ENCODE data around the gene ZNRF1. TPM values are rescaled to one million over a fixed set of nuclear protein-coding genes. Genes with fewer than 3 reads are reported as not detected.

ZNRF1 gene
- total RNA-seq, 1 experiment from 2014 or later, result 10.5 TPM

DNA sequence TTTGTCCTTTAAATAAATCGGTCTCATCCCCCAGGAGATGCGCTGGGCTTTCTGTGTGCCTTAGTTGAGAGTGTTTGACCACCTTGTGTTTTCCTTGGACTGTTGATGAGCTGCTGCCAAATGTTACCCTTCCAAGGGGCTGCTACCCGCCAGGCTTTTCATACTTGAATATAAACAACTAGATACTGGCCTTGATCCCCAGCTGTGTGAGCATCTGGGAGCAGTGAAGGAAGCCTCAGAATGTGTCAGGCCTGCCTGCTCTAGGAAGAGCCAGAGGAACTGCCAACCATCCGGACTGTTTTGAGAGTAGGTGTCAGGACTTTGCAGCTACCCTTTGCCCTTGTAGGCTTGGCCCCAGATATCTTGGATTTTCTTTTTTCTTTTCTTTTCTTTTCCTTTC, 60.0 kb downstream of the ZNRF1 start:
- ChIA-PET POLR2A (interaction anchor here (0.6 kb wide), 1 partner anchor 64 kb away, joined by 3 read pairs; no protein-coding TSS in a partner anchor), CTCF (no interaction called here)
- no peak for DNase-seq (ENCODE audit: unreplicated experiment)
- no peaks in the 10 kb centered on the region for H3K9me3 Mint-ChIP-seq (ENCODE audit: unreplicated experiment)
- no peak overlapping the region for H3K27ac Mint-ChIP-seq (ENCODE audit: low read depth, unreplicated experiment)
- no peaks in the 10 kb centered on the region for H3K27me3 Mint-ChIP-seq (ENCODE audit: insufficient read depth, unreplicated experiment)
- no peak for TF ChIP-seq CTCF (IDR thresholded peaks at IDR 0.05; ENCODE audit: unreplicated experiment)
- intact Hi-C loops (cut with micrococcal nuclease), result no loop called here
- peaks cover 10% of the 10 kb centered on the region for H3K4me1 Mint-ChIP-seq (ENCODE audit: insufficient read depth, unreplicated experiment)
- H3K36me3 Mint-ChIP-seq (ENCODE audit: insufficient read depth, unreplicated experiment), result peaks cover 5% of the 10 kb centered on the region
- BruUV-seq (replicated peaks), result no TSS peak
- no peak overlapping the region for H3K4me3 Mint-ChIP-seq (ENCODE audit: unreplicated experiment)

GRCh38 chr16:75059411-75059810, 60.6 kb downstream of the ZNRF1 start:
- DNase-seq (ENCODE audit: unreplicated experiment), result no peak
- Mint-ChIP-seq H3K27me3 (ENCODE audit: insufficient read depth, unreplicated experiment) (no peaks in the 10 kb centered on the region), H3K27ac (ENCODE audit: low read depth, unreplicated experiment) (no peak overlapping the region), H3K36me3 (ENCODE audit: insufficient read depth, unreplicated experiment) (peaks cover 5% of the 10 kb centered on the region), H3K9me3 (ENCODE audit: unreplicated experiment) (no peaks in the 10 kb centered on the region), H3K4me3 (ENCODE audit: unreplicated experiment) (no peak overlapping the region), H3K4me1 (ENCODE audit: insufficient read depth, unreplicated experiment) (peaks cover 4% of the 10 kb centered on the region)
- no peak for TF ChIP-seq CTCF (IDR thresholded peaks at IDR 0.05; ENCODE audit: unreplicated experiment)
- no TSS peak for BruUV-seq (replicated peaks)
- POLR2A ChIA-PET, result interaction anchor here (0.6 kb wide), 1 partner anchor 64 kb away, joined by 3 read pairs; no protein-coding TSS in a partner anchor
- CTCF ChIA-PET, result no interaction called here
- intact Hi-C loops (cut with micrococcal nuclease), result no loop called here

- BruUV-seq (replicated peaks), result no TSS peak
- Mint-ChIP-seq H3K27me3 (ENCODE audit: insufficient read depth, unreplicated experiment) (no peaks in the 10 kb centered on the region), H3K36me3 (ENCODE audit: insufficient read depth, unreplicated experiment) (peaks cover 5% of the 10 kb centered on the region), H3K4me3 (ENCODE audit: unreplicated experiment) (no peak overlapping the region), H3K4me1 (ENCODE audit: insufficient read depth, unreplicated experiment) (peaks cover 4% of the 10 kb centered on the region), H3K9me3 (ENCODE audit: unreplicated experiment) (no peaks in the 10 kb centered on the region), H3K27ac (ENCODE audit: low read depth, unreplicated experiment) (no peak overlapping the region)
- TF ChIP-seq CTCF (IDR thresholded peaks at IDR 0.05; ENCODE audit: unreplicated experiment), result no peak
- CTCF ChIA-PET, result no interaction called here
- intact Hi-C loops (cut with micrococcal nuclease), result no loop called here
- DNase-seq (ENCODE audit: unreplicated experiment), result no peak
- POLR2A ChIA-PET, result no interaction called here
Observed at GRCh38 chr16:75060723-75061122, 61.9 kb downstream of the ZNRF1 start.

- intact Hi-C loops (cut with micrococcal nuclease), result no loop called here
- POLR2A ChIA-PET, result interaction anchor here (0.6 to 0.7 kb wide), 3 partner anchors 11 to 245 kb away, joined by 3 to 5 read pairs (median 3); no protein-coding TSS in a partner anchor
- CTCF ChIA-PET, result interaction anchor here (0.5 to 1.6 kb wide), 5 partner anchors 12 to 66 kb away, joined by 3 to 6 read pairs (median 4); no protein-coding TSS in a partner anchor
- BruUV-seq (replicated peaks), result no TSS peak
- H3K27ac Mint-ChIP-seq (ENCODE audit: low read depth, unreplicated experiment), result no peak overlapping the region
- DNase-seq (ENCODE audit: unreplicated experiment), result no peak
- no peak for TF ChIP-seq CTCF (IDR thresholded peaks at IDR 0.05; ENCODE audit: unreplicated experiment)
- no peak overlapping the region for H3K4me3 Mint-ChIP-seq (ENCODE audit: unreplicated experiment)
- no peaks in the 10 kb centered on the region for H3K9me3 Mint-ChIP-seq (ENCODE audit: unreplicated experiment)
- peaks cover 4% of the 10 kb centered on the region for H3K36me3 Mint-ChIP-seq (ENCODE audit: insufficient read depth, unreplicated experiment)
- no peaks in the 10 kb centered on the region for H3K27me3 Mint-ChIP-seq (ENCODE audit: insufficient read depth, unreplicated experiment)
- H3K4me1 Mint-ChIP-seq (ENCODE audit: insufficient read depth, unreplicated experiment), result peaks cover 4% of the 10 kb centered on the region
Observed at GRCh38 chr16:75061669-75062068, 62.8 kb downstream of the ZNRF1 start.

Measured in MCF 10A (cell line).